Stimulated activated effector memory CD8-positive, alpha-beta T cell treated with anti-CD3 and anti-CD28 coated beads, Interleukin-12 subunit alpha, Interleukin-12 subunit beta, amount 100 ng/mL, for 72 hours (primary cell): ENCODE measurements around the gene DDI2.

Experiments
- ATAC-seq: fragments of 150-1000 bp; cut with Tn5 transposase; 2 replicates; pipeline ENCODE4 v1.10.0; 2021
- DNase-seq, 2 donors: peaks; one replicate each; pipeline ENCODE4 v3.0.0; 2021 to 2022; ENCODE audit warnings: low spot score in 2 of 2
- H3K27ac Mint-ChIP-seq: one replicate; pipeline ENCODE4 v1.8.0; 2022; ENCODE audit warnings: mild to moderate bottlenecking, mixed read lengths
- H3K36me3 Mint-ChIP-seq: one replicate; pipeline ENCODE4 v1.8.0; 2022; ENCODE audit warnings: mild to moderate bottlenecking, mixed read lengths
- H3K4me1 Mint-ChIP-seq: one replicate; pipeline ENCODE4 v1.8.0; 2022; ENCODE audit warnings: mixed read lengths
- H3K4me3 Mint-ChIP-seq: one replicate; pipeline ENCODE4 v1.8.0; 2022; ENCODE audit warnings: mild to moderate bottlenecking, mixed read lengths
- H3K9me3 Mint-ChIP-seq: one replicate; pipeline ENCODE4 v1.8.0; 2022; ENCODE audit warnings: mixed read lengths

DDI2 gene

GRCh38 chr1:15620902-15621682, 3.8 kb downstream of the DDI2 start:
- H3K36me3 Mint-ChIP-seq, result peaks cover 41% of the 10 kb centered on the region
- ATAC-seq (no peak), DNase-seq (no peak)
- H3K27ac Mint-ChIP-seq, result peak overlapping the region; percentile 15
- H3K4me1 Mint-ChIP-seq, result peaks cover 51% of the 10 kb centered on the region
- no peaks in the 10 kb centered on the region for H3K9me3 Mint-ChIP-seq
- H3K4me3 Mint-ChIP-seq, result no peak overlapping the region

GRCh38 chr1:15621975-15622374, 4.7 kb downstream of the DDI2 start:
- Mint-ChIP-seq H3K27ac (peak overlapping the region; percentile 16), H3K4me3 (no peak overlapping the region), H3K36me3 (peaks cover 50% of the 10 kb centered on the region), H3K4me1 (peaks cover 51% of the 10 kb centered on the region), H3K9me3 (no peaks in the 10 kb centered on the region)
- DNase-seq (no peak), ATAC-seq (no peak)

- ATAC-seq, result no peak
- peaks cover 59% of the 10 kb centered on the region for H3K4me1 Mint-ChIP-seq
- no peak overlapping the region for H3K4me3 Mint-ChIP-seq
- H3K9me3 Mint-ChIP-seq, result no peaks in the 10 kb centered on the region
- H3K27ac Mint-ChIP-seq, result peak overlapping the region; percentile 16
- H3K36me3 Mint-ChIP-seq, result peaks cover 59% of the 10 kb centered on the region
- no peak for DNase-seq
Observed at GRCh38 chr1:15622712-15623373, 5.6 kb downstream of the DDI2 start.

- ATAC-seq, result no peak
- peaks cover 60% of the 10 kb centered on the region for H3K4me1 Mint-ChIP-seq
- H3K9me3 Mint-ChIP-seq, result no peaks in the 10 kb centered on the region
- H3K36me3 Mint-ChIP-seq, result peaks cover 63% of the 10 kb centered on the region
- DNase-seq, result no peak
- no peak overlapping the region for H3K27ac Mint-ChIP-seq
- no peak overlapping the region for H3K4me3 Mint-ChIP-seq
Observed at GRCh38 chr1:15623435-15623834, 6.2 kb downstream of the DDI2 start.

- no peak for ATAC-seq
- no peak for DNase-seq
- Mint-ChIP-seq H3K9me3 (no peaks in the 10 kb centered on the region), H3K36me3 (peaks cover 66% of the 10 kb centered on the region), H3K4me1 (peaks cover 53% of the 10 kb centered on the region), H3K4me3 (no peak overlapping the region), H3K27ac (no peak overlapping the region)
Observed at GRCh38 chr1:15624133-15624714, 7.0 kb downstream of the DDI2 start.

- DNase-seq (no peak), ATAC-seq (no peak)
- Mint-ChIP-seq H3K4me3 (no peak overlapping the region), H3K4me1 (peaks cover 45% of the 10 kb centered on the region), H3K27ac (peak overlapping the region; percentile 66), H3K36me3 (peaks cover 76% of the 10 kb centered on the region), H3K9me3 (no peaks in the 10 kb centered on the region)
Observed at GRCh38 chr1:15625056-15625917, 8.0 kb downstream of the DDI2 start.

GRCh38 chr1:15626269-15626950, 9.2 kb downstream of the DDI2 start:
- no peak overlapping the region for H3K4me3 Mint-ChIP-seq
- peak overlapping the region; percentile 66 for H3K27ac Mint-ChIP-seq
- H3K4me1 Mint-ChIP-seq, result peaks cover 41% of the 10 kb centered on the region
- H3K9me3 Mint-ChIP-seq, result no peaks in the 10 kb centered on the region
- peaks cover 78% of the 10 kb centered on the region for H3K36me3 Mint-ChIP-seq
- no peak for ATAC-seq
- DNase-seq, result no peak

GRCh38 chr1:15627343-15627988, 10.2 kb downstream of the DDI2 start:
- Mint-ChIP-seq H3K27ac (peak overlapping the region; percentile 66), H3K4me3 (no peak overlapping the region), H3K9me3 (no peaks in the 10 kb centered on the region), H3K36me3 (peaks cover 80% of the 10 kb centered on the region), H3K4me1 (peaks cover 37% of the 10 kb centered on the region)
- peak; percentile 85 for ATAC-seq
- DNase-seq, result no peak

GRCh38 chr1:15628003-15628402, 10.7 kb downstream of the DDI2 start:
- no peak for DNase-seq
- Mint-ChIP-seq H3K9me3 (no peaks in the 10 kb centered on the region), H3K36me3 (peaks cover 85% of the 10 kb centered on the region), H3K4me1 (peaks cover 32% of the 10 kb centered on the region), H3K4me3 (no peak overlapping the region), H3K27ac (peak overlapping the region; percentile 66)
- no peak for ATAC-seq

- Mint-ChIP-seq H3K27ac (no peak overlapping the region), H3K9me3 (no peaks in the 10 kb centered on the region), H3K36me3 (peaks cover 100% of the 10 kb centered on the region), H3K4me1 (no peaks in the 10 kb centered on the region), H3K4me3 (no peak overlapping the region)
- DNase-seq (no peak), ATAC-seq (no peak)
Observed at GRCh38 chr1:15633756-15634420, 16.6 kb downstream of the DDI2 start.

- ATAC-seq (no peak), DNase-seq (no peak)
- Mint-ChIP-seq H3K27ac (no peak overlapping the region), H3K4me1 (no peaks in the 10 kb centered on the region), H3K4me3 (no peak overlapping the region), H3K9me3 (no peaks in the 10 kb centered on the region), H3K36me3 (peaks cover 100% of the 10 kb centered on the region)
Observed at GRCh38 chr1:15636436-15636835, 19.2 kb downstream of the DDI2 start.

GRCh38 chr1:15637826-15638225, 20.6 kb downstream of the DDI2 start:
- H3K36me3 Mint-ChIP-seq, result peaks cover 99% of the 10 kb centered on the region
- no peak overlapping the region for H3K27ac Mint-ChIP-seq
- no peak overlapping the region for H3K4me3 Mint-ChIP-seq
- DNase-seq (no peak), ATAC-seq (no peak)
- H3K4me1 Mint-ChIP-seq, result no peaks in the 10 kb centered on the region
- no peaks in the 10 kb centered on the region for H3K9me3 Mint-ChIP-seq

- Mint-ChIP-seq H3K9me3 (no peaks in the 10 kb centered on the region), H3K27ac (no peak overlapping the region), H3K36me3 (peaks cover 99% of the 10 kb centered on the region)
Observed at GRCh38 chr1:15639262-15639661, 22.0 kb downstream of the DDI2 start.

GRCh38 chr1:15639931-15640330, 22.7 kb downstream of the DDI2 start:
- no peak overlapping the region for H3K4me3 Mint-ChIP-seq
- no peaks in the 10 kb centered on the region for H3K4me1 Mint-ChIP-seq
- DNase-seq (no peak), ATAC-seq (no peak)
- H3K9me3 Mint-ChIP-seq, result no peaks in the 10 kb centered on the region
- H3K36me3 Mint-ChIP-seq, result peaks cover 99% of the 10 kb centered on the region
- no peak overlapping the region for H3K27ac Mint-ChIP-seq

More at GRCh38 chr1:15639262-15639661, 22.0 kb downstream of the DDI2 start:
- no peak overlapping the region for H3K4me3 Mint-ChIP-seq
- DNase-seq, result no peak
- H3K4me1 Mint-ChIP-seq, result no peaks in the 10 kb centered on the region
- no peak for ATAC-seq
